ENCODE measurements around the gene CHST11. TPM values are rescaled to one million over a fixed set of nuclear protein-coding genes. Genes with fewer than 3 reads are reported as not detected.

The CHST11 gene
- total and polyA plus RNA-seq, 2 of the 4 experiments (the other 2 are of a cell fraction) = 1.4 to 2.7 TPM

DNA sequence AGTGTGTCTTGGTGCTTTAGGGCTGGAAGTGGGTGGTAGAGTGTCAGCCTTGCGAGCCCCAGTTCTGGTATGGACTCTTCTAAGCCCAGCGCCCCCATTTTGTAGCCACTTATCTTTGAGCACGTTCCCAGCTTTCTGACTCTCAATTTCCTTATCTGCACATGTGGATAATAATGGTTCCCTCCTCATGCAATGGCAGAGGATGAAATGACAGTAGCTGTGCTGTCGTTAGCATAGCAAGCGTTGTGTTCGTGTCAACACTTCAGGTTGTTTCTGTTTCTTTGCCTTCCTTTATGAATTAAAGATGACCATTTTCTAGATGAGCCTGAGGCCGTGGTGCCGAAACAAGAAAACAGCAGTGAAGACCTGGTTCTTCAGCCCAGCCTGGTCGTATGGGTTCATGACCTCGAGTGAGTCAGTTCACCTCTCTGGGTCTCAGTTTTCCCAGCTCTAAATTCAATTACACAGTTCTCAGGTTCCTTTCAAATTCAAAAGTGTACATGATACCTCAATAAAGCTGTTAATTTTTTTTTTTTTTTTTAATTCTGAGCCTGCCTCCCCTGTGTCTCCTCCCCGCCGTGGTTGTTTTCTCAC, 268.3 kb downstream of the CHST11 start:
- Histone ChIP-seq H2AFZ (replicated peaks; ENCODE audit: low read length, poor library complexity) (no peak overlapping the region), H2BK5ac (ENCODE audit: low read depth, low read length, poor library complexity, severe bottlenecking) (no peak overlapping the region), H3K4me2 (ENCODE audit: low read depth, low read length) (no peak overlapping the region), H3K4me3 (ENCODE audit: insufficient read depth, low read depth, low read length) (no peak overlapping the region), H4K5ac (ENCODE audit: low read depth, low read length) (no peak overlapping the region), H3K14ac (replicated peaks; ENCODE audit: low read depth, low read length) (no peak overlapping the region), H3K4me1 (ENCODE audit: control insufficient read depth, insufficient read depth, low read length) (peaks cover 2% of the 10 kb centered on the region; the same call in 1 of the 2 replicates), H2AK5ac (ENCODE audit: low read depth, low read length) (no peak overlapping the region), H3K4ac (ENCODE audit: low read depth, low read length) (no peak overlapping the region), H2BK15ac (ENCODE audit: low read depth, low read length) (no peak overlapping the region), H3K23ac (ENCODE audit: low read depth, low read length) (no peak overlapping the region), H2BK20ac (ENCODE audit: low read depth, low read length) (no peak overlapping the region), H3K79me1 (ENCODE audit: low read depth in 1 of 2, low read length in 2 of 2) (no peaks in the 10 kb centered on the region), H3K27me3 (ENCODE audit: control insufficient read depth, insufficient read depth, low read length) (peaks cover 16% of the 10 kb centered on the region), H3K18ac (ENCODE audit: low read depth, low read length) (no peak overlapping the region), H3K9me1 (ENCODE audit: insufficient read depth, low read length) (peaks cover 4% of the 10 kb centered on the region; the same call in 1 of the 2 replicates), H3K9me3 (ENCODE audit: control insufficient read depth, insufficient read depth, low read length) (no peaks in the 10 kb centered on the region), H2BK120ac (ENCODE audit: low read depth, low read length) (no peak overlapping the region), H4K20me1 (ENCODE audit: insufficient read depth, low read length) (no peaks in the 10 kb centered on the region), H3K36me3 (ENCODE audit: control insufficient read depth, insufficient read depth, low read length) (no peaks in the 10 kb centered on the region), H3K9ac (ENCODE audit: low read depth, low read length) (no peak overlapping the region), H3K56ac (ENCODE audit: extremely low read depth, insufficient read depth, low read length) (no peak overlapping the region), H3K27ac (ENCODE audit: insufficient read depth, low read length) (no peak overlapping the region), H4K91ac (ENCODE audit: insufficient read depth, low read depth, low read length) (no peak overlapping the region), H4K8ac (ENCODE audit: low read depth in 2 of 2, low read length in 2 of 2) (no peak overlapping the region), H2AK9ac (replicated peaks; ENCODE audit: low read depth, low read length, poor library complexity) (no peak overlapping the region)
- 93% methylated on average over 3 of the region's 12 CpGs; no CpG with 5 or more reads in 1 of the 2 experiments for WGBS, 2 experiments (ENCODE audit: extremely low coverage in 2 of 2, insufficient read length in 1 of 2)
- ATAC-seq (ENCODE audit: low read depth) = no peak
- dilution Hi-C loops (cut with HindIII; ENCODE audit: low sequenced_read_pairs, unreplicated experiment) = no loop called here
- no TSS peak for BruUV-seq (replicated peaks)
- POLR2A ChIA-PET (ENCODE audit: unreplicated experiment) = no interaction called here
- in situ Hi-C loops (cut with MboI; ENCODE audit: low sequenced_read_pairs) = no loop called here
- intact Hi-C loops (cut with micrococcal nuclease) = no loop called here
- CTCF ChIA-PET = no interaction called here
- TF ChIP-seq MAFK (IDR thresholded peaks at IDR 0.05; ENCODE audit: low read depth, low read length) = no peak
- no peak for TF ChIP-seq RCOR1 (IDR thresholded peaks at IDR 0.05; ENCODE audit: insufficient replicate concordance, low read length)
- no peak for TF ChIP-seq RAD21 (IDR thresholded peaks at IDR 0.05; ENCODE audit: low read length)
- TF ChIP-seq CTCF (conservative IDR thresholded peaks at IDR 0.05; ENCODE audit: low read depth, low read length) = no peak
- TF ChIP-seq MAZ (IDR thresholded peaks at IDR 0.05; ENCODE audit: borderline replicate concordance, low read depth, low read length) = no peak
- no peak for TF ChIP-seq CHD1 (IDR thresholded peaks at IDR 0.05; ENCODE audit: low read depth, low read length)
- TF ChIP-seq USF2 (IDR thresholded peaks at IDR 0.05; ENCODE audit: low read depth, low read length) = no peak
- TF ChIP-seq RFX5 (IDR thresholded peaks at IDR 0.05; ENCODE audit: low read depth, low read length) = no peak
- no peak for TF ChIP-seq SMC3 (IDR thresholded peaks at IDR 0.05; ENCODE audit: low read depth, low read length)
- TF ChIP-seq BHLHE40 (IDR thresholded peaks at IDR 0.05; ENCODE audit: low read depth, low read length) = no peak
- no peak for TF ChIP-seq POLR2A (IDR thresholded peaks at IDR 0.05; ENCODE audit: low read depth, low read length)
- TF ChIP-seq, protein P1, sequence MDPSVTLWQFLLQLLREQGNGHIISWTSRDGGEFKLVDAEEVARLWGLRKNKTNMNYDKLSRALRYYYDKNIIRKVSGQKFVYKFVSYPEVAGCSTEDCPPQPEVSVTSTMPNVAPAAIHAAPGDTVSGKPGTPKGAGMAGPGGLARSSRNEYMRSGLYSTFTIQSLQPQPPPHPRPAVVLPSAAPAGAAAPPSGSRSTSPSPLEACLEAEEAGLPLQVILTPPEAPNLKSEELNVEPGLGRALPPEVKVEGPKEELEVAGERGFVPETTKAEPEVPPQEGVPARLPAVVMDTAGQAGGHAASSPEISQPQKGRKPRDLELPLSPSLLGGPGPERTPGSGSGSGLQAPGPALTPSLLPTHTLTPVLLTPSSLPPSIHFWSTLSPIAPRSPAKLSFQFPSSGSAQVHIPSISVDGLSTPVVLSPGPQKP (IDR thresholded peaks at IDR 0.05; ENCODE audit: borderline replicate concordance, low read depth, low read length) = no peak
- no peak for TF ChIP-seq NFE2L2 (IDR thresholded peaks at IDR 0.05; ENCODE audit: low read depth, low read length)
- no peak for TF ChIP-seq FOS (IDR thresholded peaks at IDR 0.05; ENCODE audit: low read depth, low read length)
- no peak for DNase-seq
